HG03108 (cell line): ENCODE results near the gene SLC10A3.

Experiments used
- ATAC-seq: cut with Tn5 transposase; IDR thresholded peaks from one replicate; pipeline ENCODE4 v1.9.1; 2021; ENCODE audit warnings: moderate library complexity; ENCODE audit not compliant: unreplicated experiment

Gene SLC10A3

GRCh38 chrX:154484255-154485149 lies 5.9 kb downstream of the SLC10A3 start:
- ATAC-seq = no peak

- ATAC-seq = no peak
Observed at GRCh38 chrX:154483325-154483724, 7.1 kb downstream of the SLC10A3 start.

- no peak for ATAC-seq
Observed at GRCh38 chrX:154482786-154483185, 7.6 kb downstream of the SLC10A3 start.

GRCh38 chrX:154481911-154482601 lies 8.4 kb downstream of the SLC10A3 start:
- no peak for ATAC-seq

- ATAC-seq = no peak
Observed at GRCh38 chrX:154481195-154481594, 9.2 kb downstream of the SLC10A3 start.

GRCh38 chrX:154478728-154479622 lies 11.5 kb downstream of the SLC10A3 start, which contains the start of gene LAGE3:
Gene LAGE3, minus strand, starts transcription at chrX:154479281. Its CDS starts 366 bp downstream, at chrX:154478915.
- peak; percentile 86 for ATAC-seq

GRCh38 chrX:154477891-154478477 lies 12.4 kb downstream of the SLC10A3 start:
- no peak for ATAC-seq

- no peak for ATAC-seq
Observed at GRCh38 chrX:154476821-154477220, 13.6 kb downstream of the SLC10A3 start.

GRCh38 chrX:154473683-154474082 lies 16.7 kb downstream of the SLC10A3 start:
- ATAC-seq = no peak

- ATAC-seq = no peak
Observed at GRCh38 chrX:154472685-154473632, 17.5 kb downstream of the SLC10A3 start.

GRCh38 chrX:154471839-154472684 lies 18.4 kb downstream of the SLC10A3 start:
- ATAC-seq = no peak

GRCh38 chrX:154470914-154471568 lies 19.4 kb downstream of the SLC10A3 start:
- ATAC-seq = no peak

GRCh38 chrX:154470434-154470833 lies 20.0 kb downstream of the SLC10A3 start:
- no peak for ATAC-seq

GRCh38 chrX:154469880-154470279 lies 20.5 kb downstream of the SLC10A3 start:
- no peak for ATAC-seq

GRCh38 chrX:154469114-154469513 lies 21.3 kb downstream of the SLC10A3 start:
- ATAC-seq = no peak

GRCh38 chrX:154468217-154468616 lies 22.2 kb downstream of the SLC10A3 start:
- ATAC-seq = no peak

GRCh38 chrX:154467556-154467955 lies 22.9 kb downstream of the SLC10A3 start:
- ATAC-seq = no peak

GRCh38 chrX:154466907-154467306 lies 23.5 kb downstream of the SLC10A3 start:
- ATAC-seq = no peak
